ENCODE data around the gene TCTN1.

- TF ChIP-seq CTCF (IDR thresholded peaks at IDR 0.05) = no peak
- TF ChIP-seq POLR2A (IDR thresholded peaks at IDR 0.05) = no peak
- no peak for TF ChIP-seq POLR2AphosphoS5 (IDR thresholded peaks at IDR 0.05)
Observed at GRCh38 chr12:110568752-110569151, 45.2 kb upstream of the TCTN1 start.

Measured in prostate gland (tissue), 2 donors.